ENCODE measurements around the gene RER1.
"Not testable (repeated sequence)": the region's sequence is repeated elsewhere in the genome, so short reads cannot be mapped to it uniquely, and the experiment has no call there.

DNA sequence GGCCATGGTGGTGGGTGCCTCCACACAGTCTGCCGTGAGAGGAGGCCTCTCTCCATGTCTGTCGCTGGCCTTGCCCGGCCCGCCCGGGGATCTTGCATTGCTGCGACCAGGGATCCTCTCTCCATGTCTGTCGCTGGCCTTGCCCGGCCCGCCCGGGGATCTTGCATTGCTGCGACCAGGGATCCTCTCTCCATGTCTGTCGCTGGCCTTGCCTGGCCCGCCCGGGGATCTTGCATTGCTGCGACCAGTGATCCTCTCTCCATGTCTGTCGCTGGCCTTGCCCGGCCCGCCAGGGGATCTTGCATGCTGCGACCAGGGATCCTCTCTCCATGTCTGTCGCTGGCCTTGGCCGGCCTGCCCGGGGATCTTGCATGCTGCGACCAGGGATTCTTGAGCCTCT is 48.7 kb downstream of the RER1 start:
- TF ChIP-seq POLR2A (IDR thresholded peaks at IDR 0.05; ENCODE audit: low read length); GATA1 (IDR thresholded peaks at IDR 0.05; ENCODE audit: low read depth, low read length): not testable (repeated sequence)

Measured in erythroblast (primary cell).